Limb (tissue), 2 donors: ENCODE measurements around the gene OCEL1.

Experiments
- DNase-seq, 2 donors: peaks; one replicate each; pipeline ENCODE4 v3.0.0-alpha.2; 2016; ENCODE audit errors: extremely low spot score in 2 of 2

The OCEL1 gene

GRCh38 chr19:17209126-17210036, 16.6 kb upstream of the OCEL1 start:
- DNase-seq = peak in 1 of 2 donors; percentile 18

- no peak for DNase-seq
Observed at GRCh38 chr19:17210296-17210695, 15.7 kb upstream of the OCEL1 start.

DNA sequence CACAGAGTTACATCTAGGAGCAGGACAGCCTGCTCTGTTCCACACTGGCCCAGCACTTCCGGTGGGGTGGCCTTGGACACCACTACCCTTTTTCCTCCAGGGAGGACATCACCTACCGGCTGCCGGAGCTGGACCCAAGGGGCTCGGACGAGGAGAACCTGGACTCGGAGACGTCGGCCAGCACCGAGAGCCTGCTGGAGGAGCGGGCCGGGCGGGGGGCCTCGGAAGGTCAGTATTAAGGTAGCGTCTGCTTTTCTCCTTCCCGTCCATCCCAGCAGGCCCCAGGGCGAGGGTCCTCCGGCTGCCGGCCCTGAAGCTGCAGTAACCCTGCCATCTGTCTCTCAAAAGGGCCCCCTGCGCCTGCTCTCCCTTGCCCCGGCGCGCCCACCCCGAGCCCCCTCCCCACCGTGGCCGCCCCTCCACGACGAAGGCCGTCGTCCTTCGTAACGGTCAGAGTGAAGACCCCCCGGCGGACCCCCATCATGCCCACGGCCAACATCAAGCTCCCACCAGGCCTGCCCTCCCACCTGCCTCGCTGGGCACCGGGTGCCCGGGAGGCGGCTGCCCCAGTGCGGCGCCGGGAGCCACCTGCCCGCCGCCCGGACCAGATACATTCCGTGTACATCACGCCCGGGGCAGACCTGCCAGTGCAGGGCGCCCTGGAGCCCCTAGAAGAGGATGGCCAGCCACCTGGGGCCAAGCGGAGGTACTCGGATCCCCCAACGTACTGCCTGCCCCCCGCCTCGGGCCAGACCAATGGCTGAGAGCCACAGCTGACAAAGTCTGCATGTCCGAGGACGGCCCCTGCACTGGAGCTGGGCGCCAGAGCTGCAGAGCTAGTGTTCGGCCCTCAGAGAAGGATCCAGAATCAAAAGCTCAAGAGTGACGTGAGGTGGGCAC, 14.2 kb upstream of the OCEL1 start:
- DNase-seq = peak in 1 of 2 donors; percentile 25

DNA sequence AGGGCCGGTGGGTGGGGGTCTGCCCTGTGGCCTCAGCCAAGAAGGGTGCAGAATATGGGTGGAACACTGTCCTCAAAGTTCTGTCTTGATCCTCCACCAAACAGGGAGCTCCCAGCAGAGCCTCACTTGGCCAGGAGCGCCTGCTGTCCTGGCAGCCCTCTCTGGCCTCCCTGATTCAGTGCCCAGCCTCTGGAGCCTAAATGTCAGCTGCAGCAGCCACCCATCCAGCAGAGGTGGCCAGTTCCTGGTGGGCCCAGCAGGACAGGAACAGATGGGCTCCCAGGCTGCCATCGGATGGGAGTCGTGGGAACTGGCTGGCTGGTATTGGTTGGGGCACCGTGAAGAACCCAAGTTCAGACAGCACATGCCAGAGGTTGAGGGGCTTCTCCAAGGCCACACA, 12.7 kb upstream of the OCEL1 start:
- DNase-seq = peak in 1 of 2 donors; percentile 23

GRCh38 chr19:17214508-17215126, 11.4 kb upstream of the OCEL1 start:
- DNase-seq = no peak

- peak; percentile 92 to 95 for DNase-seq
Observed at GRCh38 chr19:17215127-17215971, 10.7 kb upstream of the OCEL1 start, which contains the start of gene USE1. USE1 (plus strand) TSS chr19:17215357; CDS start chr19:17215406, 49 bp downstream.

DNA sequence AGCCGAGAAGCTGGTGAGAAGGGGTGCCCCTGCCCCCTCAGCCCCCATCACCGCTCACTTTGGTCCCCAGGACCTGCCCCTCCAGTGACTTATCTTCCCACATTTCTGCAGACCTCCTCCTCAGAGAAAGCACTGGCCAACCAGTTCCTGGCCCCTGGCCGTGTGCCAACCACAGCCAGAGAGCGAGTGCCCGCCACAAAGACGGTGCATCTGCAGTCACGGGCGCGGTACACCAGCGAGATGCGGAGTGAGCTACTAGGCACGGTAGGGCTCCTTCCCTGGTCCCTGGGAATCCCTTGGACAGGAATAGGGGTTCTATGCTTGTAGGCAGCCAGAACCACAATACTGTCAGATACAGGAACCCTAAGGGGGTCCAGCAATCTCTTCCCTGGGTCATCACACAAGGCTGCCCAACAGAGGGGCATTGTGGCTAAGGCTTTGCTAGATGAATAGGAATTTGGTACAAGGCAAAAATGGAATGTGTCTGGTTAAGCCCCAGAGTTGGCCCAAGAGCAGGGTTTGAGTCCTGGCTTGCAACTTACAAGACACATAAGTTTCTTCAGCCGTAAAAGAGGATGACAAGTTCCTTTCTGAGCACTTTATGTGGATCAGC, 9.9 kb upstream of the OCEL1 start:
- no peak for DNase-seq

DNA sequence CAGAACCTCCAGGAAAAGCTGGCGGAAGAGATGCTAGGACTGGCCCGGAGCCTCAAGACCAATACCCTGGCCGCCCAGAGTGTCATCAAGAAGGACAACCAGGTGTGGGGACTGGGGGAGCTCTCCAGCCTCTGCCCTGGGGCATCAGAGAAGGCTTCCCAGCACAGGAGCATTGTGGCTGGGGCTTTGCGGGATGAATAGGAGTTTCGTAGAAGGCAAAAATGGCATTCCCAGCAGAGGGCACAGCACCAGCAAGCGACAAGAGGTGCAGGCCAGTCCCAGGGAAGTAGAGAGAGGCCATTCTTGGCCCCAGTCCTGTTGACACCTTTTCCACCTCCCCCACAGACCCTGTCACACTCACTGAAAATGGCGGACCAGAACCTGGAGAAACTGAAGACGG, 6.7 kb upstream of the OCEL1 start:
- DNase-seq = no peak

DNA sequence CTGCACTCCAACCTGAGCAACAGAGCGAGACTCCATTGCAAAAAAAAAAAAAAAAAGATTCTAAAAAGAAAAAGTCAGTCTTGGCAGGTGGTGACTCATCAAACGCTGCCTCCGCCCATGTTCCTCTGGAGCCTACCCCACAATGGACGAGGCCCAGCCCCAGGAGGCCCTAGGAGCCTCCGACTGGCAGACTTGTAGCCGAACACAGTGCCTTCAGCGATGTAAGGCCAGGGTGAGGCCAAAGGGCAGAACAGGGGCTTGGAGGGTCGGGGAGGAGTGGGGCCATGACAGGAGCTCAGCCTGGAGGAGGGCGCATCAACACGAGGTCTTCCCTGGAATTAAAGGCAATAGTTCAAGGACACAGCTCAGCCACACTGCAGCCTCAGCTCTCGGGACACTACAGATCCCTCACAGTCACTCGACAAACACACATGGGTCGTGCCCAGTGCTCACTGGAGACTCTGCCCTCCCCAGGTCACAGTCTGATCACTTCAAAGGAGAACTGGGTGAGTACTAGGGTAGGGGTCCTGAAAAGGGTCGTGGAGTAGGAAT, 5.7 kb upstream of the OCEL1 start:
- no peak for DNase-seq

- DNase-seq = no peak
Observed at GRCh38 chr19:17225053-17225452, 973 bp upstream of the OCEL1 start.

DNA sequence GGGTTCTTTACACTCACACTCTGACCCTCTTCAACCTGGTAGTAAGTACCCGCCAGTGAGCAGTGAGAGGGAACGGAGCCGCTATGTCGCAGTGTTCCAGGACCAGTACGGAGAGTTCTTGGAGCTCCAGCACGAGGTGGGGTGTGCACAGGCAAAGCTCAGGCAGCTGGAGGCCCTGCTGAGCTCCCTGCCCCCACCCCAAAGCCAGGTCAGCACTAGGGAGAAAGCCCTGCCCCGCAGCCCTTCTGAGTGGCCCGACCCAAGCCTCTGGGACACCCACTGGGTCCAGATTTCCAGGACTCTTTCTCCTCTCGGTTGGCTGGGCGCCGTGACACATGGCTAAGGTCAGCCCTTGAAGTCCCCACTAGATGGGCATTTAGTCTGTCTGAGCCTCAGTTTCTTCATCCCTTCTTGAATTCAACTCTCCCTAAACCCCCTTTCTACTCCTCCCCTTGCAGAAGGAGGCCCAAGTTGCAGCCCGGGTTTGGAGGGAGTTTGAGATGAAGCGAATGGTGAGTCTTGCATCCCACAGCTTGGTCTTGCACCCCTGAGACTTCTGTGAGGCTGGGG, 1.9 kb downstream of the OCEL1 start:
- DNase-seq = no peak

- no peak for DNase-seq
Observed at GRCh38 chr19:17229890-17230289, 3.9 kb downstream of the OCEL1 start.

GRCh38 chr19:17232258-17232657, 6.2 kb downstream of the OCEL1 start:
- DNase-seq = no peak

DNA sequence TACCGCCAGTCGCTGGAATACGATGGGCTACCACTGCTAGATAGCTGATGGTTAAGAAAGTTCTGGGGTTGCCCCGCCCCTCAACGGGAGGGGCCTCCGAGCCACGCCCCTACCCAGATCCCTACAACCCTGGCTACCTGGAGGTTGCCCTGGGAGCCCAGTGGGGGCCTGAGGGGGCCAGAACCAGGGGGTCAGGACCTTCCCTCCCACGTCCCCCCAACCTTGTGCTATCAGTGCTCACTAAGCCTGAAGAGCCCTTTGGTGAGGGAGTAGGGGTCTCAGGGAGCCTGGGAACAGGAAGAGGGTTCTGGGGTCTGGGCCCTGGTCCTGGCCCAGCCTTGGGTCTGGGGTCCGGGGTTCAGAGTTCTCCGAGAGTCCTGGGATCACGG, 8.9 kb downstream of the OCEL1 start:
- no peak for DNase-seq

- DNase-seq = peak; percentile 61 to 82
Observed at GRCh38 chr19:17235300-17235970, 9.4 kb downstream of the OCEL1 start.

GRCh38 chr19:17235971-17236777, 10.1 kb downstream of the OCEL1 start:
- peak; percentile 32 to 51 for DNase-seq

- no peak for DNase-seq
Observed at GRCh38 chr19:17236811-17237543, 11.0 kb downstream of the OCEL1 start.
